KMS-11 (cell line): Measurements from ENCODE around the gene SAMD8.

Experiments
- H2AFZ ChIP-seq: fragments of 200-600 bp; sonication (generic); 2 replicates; pipeline ENCODE4 v1.6.1; 2016; ENCODE audit warnings: antibody characterized with exemption, mixed run types, low read depth
- H3K27ac ChIP-seq: fragments of 200-600 bp; sonication (generic); 2 replicates; pipeline ENCODE4 v1.6.1; 2016; ENCODE audit warnings: mild to moderate bottlenecking, mixed run types
- H3K27me3 ChIP-seq: fragments of 200-600 bp; sonication (generic); 2 replicates; pipeline ENCODE4 v1.6.1; 2017; ENCODE audit warnings: mild to moderate bottlenecking, low read depth, mixed run types, moderate library complexity; ENCODE audit not compliant: insufficient read depth
- H3K36me3 ChIP-seq: fragments of 200-600 bp; sonication (generic); 2 replicates; pipeline ENCODE4 v1.6.1; 2017; ENCODE audit warnings: mild to moderate bottlenecking, mixed run types; ENCODE audit not compliant: insufficient read depth
- H3K4me1 ChIP-seq: fragments of 200-600 bp; sonication (generic); 2 replicates; pipeline ENCODE4 v1.6.1; 2016; ENCODE audit warnings: mild to moderate bottlenecking, low read depth, mixed run types; ENCODE audit not compliant: poor library complexity, severe bottlenecking
- H3K4me2 ChIP-seq: fragments of 200-600 bp; sonication (generic); 2 replicates; pipeline ENCODE4 v1.7.0; 2016; ENCODE audit warnings: mild to moderate bottlenecking, mixed run types
- H3K4me3 ChIP-seq: fragments of 200-600 bp; sonication (generic); IDR thresholded peaks from 2 replicates; pipeline ENCODE4 v1.6.1; 2017; ENCODE audit warnings: low read depth, low read length, mixed read lengths; ENCODE audit not compliant: insufficient read depth
- H3K79me2 ChIP-seq: fragments of 200-600 bp; sonication (generic); 2 replicates; pipeline ENCODE4 v1.6.1; 2016; ENCODE audit warnings: low read depth, mixed run types; ENCODE audit not compliant: insufficient read depth
- H3K9ac ChIP-seq: fragments of 200-600 bp; sonication (generic); 2 replicates; pipeline ENCODE4 v1.6.1; 2016; ENCODE audit warnings: mild to moderate bottlenecking, mixed run types
- H4K20me1 ChIP-seq: fragments of 200-600 bp; sonication (generic); 2 replicates; pipeline ENCODE4 v1.6.1; 2016; ENCODE audit warnings: mild to moderate bottlenecking, mixed run types; ENCODE audit not compliant: insufficient read depth
- CTCF ChIP-seq: fragments of 200-600 bp; sonication (generic); conservative IDR thresholded peaks from 2 replicates; pipeline ENCODE4 v1.6.1; 2017; ENCODE audit warnings: low read depth, mild to moderate bottlenecking, antibody characterized with exemption, low read length, moderate library complexity, mixed read lengths

The SAMD8 gene

DNA sequence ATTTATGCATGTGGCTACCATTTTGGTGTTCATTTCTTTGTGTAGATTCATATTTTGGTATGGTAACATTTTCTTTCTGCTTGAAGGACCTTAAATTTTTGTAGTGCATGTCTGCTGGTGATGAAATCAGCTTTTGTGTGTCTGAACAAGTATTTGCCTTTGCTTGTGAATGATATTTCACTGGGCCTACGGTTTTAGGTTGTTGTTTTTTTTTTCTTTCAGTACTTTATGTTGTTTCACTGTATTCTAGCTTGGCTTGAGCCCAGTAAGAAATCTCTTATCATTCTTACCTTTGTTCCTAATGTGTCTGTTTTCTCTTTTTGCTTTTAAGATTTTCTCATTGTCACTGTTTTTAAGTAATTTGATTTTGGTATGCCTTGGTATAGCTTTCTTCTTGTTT is 31.9 kb downstream of the SAMD8 start:
- H3K27ac ChIP-seq: no peak overlapping the region
- no peaks in the 10 kb centered on the region for H3K79me2 ChIP-seq
- no peaks in the 10 kb centered on the region for H4K20me1 ChIP-seq
- H3K4me2 ChIP-seq: no peak overlapping the region
- no peak overlapping the region for H2AFZ ChIP-seq
- no peak overlapping the region for H3K9ac ChIP-seq
- peaks cover 18% of the 10 kb centered on the region for H3K4me1 ChIP-seq
- H3K36me3 ChIP-seq: no peaks in the 10 kb centered on the region
- no peaks in the 10 kb centered on the region for H3K27me3 ChIP-seq
- no peak for TF ChIP-seq CTCF
- H3K4me3 ChIP-seq: no peak overlapping the region

- no peaks in the 10 kb centered on the region for H3K79me2 ChIP-seq
- no peak overlapping the region for H3K27ac ChIP-seq
- H3K27me3 ChIP-seq: no peaks in the 10 kb centered on the region
- H3K4me1 ChIP-seq: peaks cover 15% of the 10 kb centered on the region
- no peak for TF ChIP-seq CTCF
- H4K20me1 ChIP-seq: no peaks in the 10 kb centered on the region
- no peak overlapping the region for H3K9ac ChIP-seq
- no peak overlapping the region for H2AFZ ChIP-seq
- H3K36me3 ChIP-seq: no peaks in the 10 kb centered on the region
- H3K4me3 ChIP-seq: no peak overlapping the region
- no peak overlapping the region for H3K4me2 ChIP-seq
These were observed 34.1 kb downstream of the SAMD8 start for GRCh38 chr10:75145590-75145989.

DNA sequence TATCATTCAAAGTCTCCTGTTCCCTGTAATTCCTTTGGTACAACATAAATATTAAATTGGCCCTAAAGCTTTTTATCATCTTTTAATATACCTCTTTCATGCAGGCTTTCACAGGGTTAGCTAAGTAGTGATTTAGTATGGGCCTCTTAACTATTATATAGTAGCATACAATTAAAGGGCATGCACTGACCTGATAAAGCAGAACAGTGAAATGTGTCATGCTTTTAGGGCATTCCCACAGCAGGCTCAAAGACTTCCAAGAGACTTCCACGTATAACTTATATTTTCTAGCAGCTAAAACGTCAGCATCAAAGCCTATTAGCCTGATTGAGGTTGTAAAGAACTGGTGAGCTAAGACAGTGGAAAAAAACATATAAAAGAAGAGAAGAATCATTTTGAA is 35.3 kb downstream of the SAMD8 start:
- H3K27ac ChIP-seq: no peak overlapping the region
- H3K79me2 ChIP-seq: no peaks in the 10 kb centered on the region

DNA sequence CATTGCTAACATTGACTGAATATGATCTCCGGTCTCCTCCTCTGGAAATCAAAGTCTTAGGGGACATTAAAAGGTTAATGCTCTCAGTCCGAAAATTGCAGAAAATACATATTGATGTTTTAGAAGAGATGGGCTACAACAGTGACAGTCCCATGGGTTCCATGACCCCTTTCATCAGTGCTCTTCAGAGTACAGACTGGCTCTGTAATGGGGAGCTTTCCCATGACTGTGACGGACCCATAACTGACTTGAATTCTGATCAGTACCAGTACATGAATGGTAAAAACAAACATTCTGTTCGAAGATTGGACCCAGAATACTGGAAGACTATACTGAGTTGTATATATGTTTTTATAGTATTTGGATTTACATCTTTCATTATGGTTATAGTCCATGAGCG is 39.2 kb downstream of the SAMD8 start:
- Histone ChIP-seq H3K36me3 (no peaks in the 10 kb centered on the region), H4K20me1 (no peaks in the 10 kb centered on the region), H3K9ac (no peak overlapping the region), H3K4me3 (no peak overlapping the region), H3K27ac (no peak overlapping the region), H3K4me2 (no peak overlapping the region), H3K79me2 (no peaks in the 10 kb centered on the region), H3K27me3 (no peaks in the 10 kb centered on the region), H3K4me1 (no peaks in the 10 kb centered on the region), H2AFZ (no peak overlapping the region)
- no peak for TF ChIP-seq CTCF

More for the DNA sequence above, 35.3 kb downstream of the SAMD8 start:
- TF ChIP-seq CTCF: no peak
- Histone ChIP-seq H3K4me1 (peaks cover 15% of the 10 kb centered on the region), H3K9ac (no peak overlapping the region), H3K36me3 (no peaks in the 10 kb centered on the region), H3K4me2 (no peak overlapping the region), H4K20me1 (no peaks in the 10 kb centered on the region), H3K4me3 (no peak overlapping the region), H3K27me3 (no peaks in the 10 kb centered on the region), H2AFZ (no peak overlapping the region)
